Activated CD4-positive, alpha-beta T cell treated with anti-CD3 and anti-CD28 coated beads for 1 hour (primary cell): ENCODE measurements around the gene ALDH8A1.
"Not testable (repeated sequence)": the region's sequence is repeated elsewhere in the genome, so short reads cannot be mapped to it uniquely, and the experiment has no call there.

Experiments
- DNase-seq: peaks from one replicate; pipeline ENCODE4 v3.0.0-alpha.2; 2020

Gene ALDH8A1

DNA sequence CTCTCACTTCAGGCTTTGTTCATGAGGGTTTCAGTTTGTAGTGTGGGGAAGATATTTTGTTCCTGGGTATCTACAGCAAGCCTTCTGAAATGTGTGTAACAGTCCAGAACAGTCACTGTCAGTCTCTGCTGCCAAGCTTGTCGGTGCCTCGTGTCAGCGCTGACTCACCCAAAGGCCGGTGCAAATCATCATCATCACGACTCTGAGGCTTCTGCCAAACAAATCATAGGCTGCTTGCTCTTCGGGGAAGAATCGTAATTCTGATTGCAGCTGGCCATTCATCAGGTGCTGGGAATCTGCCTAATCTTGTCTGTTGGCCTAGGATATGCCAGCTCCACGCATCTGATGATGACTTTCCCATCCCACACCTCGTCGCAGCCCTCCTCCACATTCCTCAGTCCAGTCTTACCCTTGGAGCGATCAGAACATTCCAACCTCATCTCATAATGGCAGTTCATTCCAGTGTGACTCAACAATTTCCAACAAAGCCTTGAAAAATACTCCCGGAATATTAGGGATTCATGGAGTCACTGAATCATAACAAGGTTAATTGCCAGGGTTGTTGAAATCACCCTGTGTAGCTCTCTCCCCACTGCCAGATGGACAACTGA, 40.9 kb downstream of the ALDH8A1 start:
- DNase-seq = no peak

DNA sequence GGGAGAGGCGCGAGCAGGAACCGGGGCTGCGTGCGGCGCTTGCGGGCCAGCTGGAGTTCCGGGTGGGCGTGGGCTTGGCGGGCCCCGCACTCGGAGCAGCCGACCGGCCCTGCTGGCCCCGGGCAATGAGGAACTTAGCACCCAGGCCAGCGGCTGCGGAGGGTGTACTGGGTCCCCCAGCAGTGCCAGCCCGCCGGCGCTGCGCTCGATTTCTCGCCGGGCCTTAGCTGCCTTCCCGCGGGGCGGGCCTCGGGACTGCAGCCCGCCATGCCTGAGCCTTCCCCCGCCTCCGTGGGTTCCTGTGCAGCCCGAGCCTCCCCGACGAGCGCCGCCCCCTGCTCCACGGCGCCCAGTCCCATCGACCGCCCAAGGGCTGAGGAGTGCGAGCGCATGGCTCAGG, 45.2 kb downstream of the ALDH8A1 start:
- not testable (repeated sequence) for DNase-seq

DNA sequence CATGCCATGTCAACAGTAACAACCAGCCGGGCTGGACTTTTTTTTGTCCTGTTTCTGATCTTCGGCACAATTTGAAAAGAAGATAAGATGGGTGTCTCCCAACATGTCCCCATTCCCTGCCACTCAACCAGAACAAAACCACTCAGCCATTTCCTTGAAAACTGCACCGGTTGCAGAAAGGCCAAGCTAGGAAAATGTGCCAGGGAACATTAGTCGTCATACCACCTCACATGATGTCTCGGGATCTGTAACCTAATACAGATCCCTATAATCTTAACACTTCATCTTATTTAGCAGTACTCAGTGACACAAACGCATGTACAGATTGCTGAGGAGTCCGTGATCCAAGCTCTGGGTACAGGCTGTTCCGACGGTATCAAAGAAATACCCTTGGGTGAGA, 46.5 kb downstream of the ALDH8A1 start:
- no peak for DNase-seq

DNA sequence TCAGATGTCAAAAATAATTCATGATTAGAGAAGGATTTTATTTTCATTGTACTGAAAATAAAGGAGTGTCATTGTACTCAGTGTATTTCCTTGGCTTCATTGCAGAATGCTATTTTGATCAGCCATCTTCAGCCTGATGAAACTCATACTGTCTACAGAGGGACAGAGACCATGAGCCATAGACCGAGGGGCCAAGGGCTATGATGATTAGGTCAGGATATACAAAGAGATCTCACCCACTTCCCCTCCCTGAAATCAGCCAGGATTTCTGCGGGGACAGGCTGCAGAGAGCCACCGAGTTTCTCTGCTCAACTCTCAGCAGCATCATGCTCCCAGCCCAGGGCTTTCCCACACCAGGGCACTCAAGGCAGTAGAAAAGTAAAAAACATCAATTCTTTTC, 47.0 kb downstream of the ALDH8A1 start:
- no peak for DNase-seq

DNA sequence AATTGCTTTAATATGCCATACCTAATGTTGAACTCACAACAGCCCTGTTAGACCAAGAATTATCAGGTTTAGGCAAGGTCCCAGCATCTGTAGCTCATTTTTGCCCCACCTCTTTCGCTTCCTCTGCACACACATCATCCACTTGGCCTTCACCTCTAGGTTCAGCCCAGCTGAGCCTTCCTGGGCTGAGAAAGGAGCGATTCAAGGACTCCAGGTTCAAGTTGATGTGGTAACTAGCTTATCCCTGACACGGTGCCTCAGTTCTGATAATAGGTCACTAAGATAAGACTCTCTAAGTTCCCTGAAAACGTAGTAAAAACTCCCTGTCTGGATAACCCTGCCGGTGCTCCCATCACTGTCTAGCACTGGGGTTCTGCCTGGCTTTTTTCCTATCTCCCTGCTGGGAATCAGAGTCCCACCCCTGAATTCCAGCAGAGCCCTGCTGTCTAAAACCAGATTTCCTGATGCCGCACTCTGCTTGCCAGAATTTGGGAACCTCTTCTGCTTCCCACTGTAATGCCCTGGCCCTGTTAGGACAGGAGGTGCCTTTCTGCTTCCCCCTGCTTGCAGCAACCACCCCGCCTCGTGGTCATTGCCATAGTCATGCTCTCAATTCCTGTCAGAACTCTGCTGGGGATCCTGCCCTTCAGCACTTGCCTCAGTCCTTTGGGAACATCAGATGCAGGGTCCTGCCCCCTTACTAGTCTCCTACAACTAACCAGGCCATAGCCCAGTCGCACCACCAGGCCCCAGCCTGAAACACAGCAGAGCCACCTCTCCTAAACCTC, 47.6 kb downstream of the ALDH8A1 start:
- DNase-seq = no peak

DNA sequence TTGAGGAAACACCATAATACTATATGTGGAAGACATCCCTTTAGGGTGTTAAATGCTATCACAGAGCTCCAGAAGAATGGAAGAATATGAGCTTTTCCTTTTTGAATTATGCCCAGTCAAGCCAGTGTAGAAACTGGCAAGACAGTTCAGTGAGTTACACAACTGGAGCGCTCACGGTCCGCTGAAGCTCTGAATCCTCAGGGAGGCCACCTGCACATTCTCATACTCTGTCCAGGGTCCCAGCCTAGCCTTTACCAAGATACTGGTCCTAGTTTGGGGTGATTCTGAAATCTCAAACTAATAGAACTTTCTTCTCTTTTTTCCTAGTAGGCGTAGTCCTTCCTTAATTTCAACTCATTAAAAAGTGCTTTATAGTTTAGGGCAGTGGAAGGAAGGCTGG, 51.3 kb downstream of the ALDH8A1 start:
- no peak for DNase-seq

DNA sequence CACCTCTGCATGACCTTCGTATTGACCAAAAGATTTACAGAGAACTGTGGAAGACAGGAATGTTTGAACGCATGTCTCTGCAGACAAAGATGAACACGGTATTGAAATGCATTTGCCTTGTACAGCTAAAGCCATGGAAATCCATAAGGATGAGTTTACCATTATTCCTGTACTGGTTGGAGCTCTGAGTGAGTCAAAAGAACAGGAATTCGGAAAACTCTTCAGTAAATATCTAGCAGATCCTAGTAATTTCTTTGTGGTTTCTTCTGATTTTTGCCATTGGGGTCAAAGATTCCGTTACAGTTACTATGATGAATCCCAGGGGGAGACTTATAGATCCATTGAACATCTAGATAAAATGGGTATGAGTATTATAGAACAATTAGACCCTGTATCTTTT, 51.7 kb downstream of the ALDH8A1 start:
- not testable (repeated sequence) for DNase-seq

DNA sequence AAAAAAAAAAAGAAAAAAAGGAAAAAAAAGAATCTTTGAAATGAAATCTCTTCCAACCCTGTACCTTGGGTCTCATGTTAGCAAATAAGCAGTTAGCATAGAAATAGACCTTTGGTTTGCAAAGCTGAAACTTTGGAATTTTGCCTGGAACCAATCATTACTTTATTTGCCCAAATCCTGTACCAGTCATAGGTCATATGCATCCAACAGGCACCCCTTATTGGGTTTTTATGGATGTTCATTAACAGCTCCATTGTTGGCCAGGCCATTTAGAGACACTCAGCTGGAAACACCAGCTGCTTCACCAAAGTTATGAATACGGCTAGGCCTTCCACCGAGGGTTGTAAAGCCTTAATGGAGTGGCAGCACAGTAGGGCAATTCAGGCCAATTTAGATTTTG, 53.0 kb downstream of the ALDH8A1 start:
- no peak for DNase-seq

DNA sequence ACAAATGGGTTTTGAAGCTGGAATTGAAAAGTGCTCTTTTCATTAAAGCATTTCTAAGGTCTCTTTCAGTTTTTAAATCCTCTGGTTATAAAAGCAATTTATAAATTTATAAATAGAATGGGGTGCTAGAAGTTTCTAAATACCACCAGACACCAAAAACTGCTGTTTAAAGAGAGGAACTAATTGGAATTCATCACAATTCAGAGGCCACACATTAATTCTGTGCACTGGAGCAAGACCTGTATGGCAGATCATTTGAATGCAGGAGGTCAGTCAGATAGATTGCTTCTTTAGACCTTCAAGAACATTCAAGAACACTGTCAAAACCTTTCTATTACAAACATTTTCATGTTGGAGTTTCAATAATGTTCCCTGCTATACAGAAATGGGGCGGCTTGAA, 55.1 kb downstream of the ALDH8A1 start:
- no peak for DNase-seq

DNA sequence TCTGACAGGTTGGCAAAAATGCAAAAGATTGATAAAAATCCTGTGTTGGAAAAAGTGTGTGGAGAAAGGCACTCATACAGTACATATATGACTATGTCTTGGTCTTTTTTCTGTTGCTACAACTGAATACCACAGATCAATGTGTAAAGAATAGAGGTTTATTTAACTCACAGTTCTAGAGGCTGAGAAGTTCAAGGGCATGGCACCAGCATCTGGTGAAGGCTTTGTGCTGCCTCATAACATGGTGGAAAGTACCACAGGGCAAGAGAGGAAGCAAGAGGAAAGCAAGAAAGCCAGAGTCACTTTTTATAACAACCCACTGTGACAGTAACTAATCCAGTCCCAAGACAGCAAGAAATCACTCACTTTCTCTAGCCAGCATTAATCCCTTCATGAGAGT, 57.5 kb downstream of the ALDH8A1 start:
- DNase-seq = no peak

DNA sequence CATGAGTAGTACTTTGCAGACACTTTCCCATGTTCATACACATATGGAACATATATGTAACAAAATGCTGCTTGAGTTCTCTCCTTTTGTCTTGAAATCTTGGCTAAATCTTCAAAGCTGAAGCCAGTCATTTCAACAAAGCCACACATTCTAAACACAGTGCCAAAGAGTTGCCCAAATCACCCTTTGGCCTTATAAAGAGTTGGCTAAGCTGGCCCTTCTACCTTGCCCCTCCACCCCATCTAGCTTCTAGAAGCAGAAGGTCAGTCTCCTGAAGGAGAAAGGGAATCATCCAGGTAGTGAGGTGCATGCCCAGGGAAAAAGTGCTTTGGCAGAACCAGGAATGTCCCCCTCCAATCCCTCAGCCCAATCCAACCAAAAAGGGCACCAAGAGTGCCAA, 58.3 kb downstream of the ALDH8A1 start:
- no peak for DNase-seq

DNA sequence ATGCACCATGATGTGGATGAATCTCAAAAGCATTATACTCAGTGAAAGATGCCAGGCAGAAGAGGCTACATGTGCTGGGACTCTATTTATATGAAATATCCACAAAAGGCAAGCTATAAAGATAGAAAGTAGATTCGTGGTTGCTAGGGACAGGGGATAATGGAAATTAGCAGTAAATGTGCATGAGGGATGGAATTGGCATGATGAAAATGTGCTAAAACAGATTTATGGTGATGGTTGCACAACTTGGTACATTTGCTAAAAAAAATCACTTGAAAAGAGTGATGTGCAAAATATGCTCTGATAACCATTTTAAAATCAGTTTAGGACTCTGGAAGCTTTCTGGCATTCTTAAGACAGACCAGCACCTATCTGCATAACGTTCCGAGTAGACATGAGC, 61.6 kb downstream of the ALDH8A1 start:
- no peak for DNase-seq

DNA sequence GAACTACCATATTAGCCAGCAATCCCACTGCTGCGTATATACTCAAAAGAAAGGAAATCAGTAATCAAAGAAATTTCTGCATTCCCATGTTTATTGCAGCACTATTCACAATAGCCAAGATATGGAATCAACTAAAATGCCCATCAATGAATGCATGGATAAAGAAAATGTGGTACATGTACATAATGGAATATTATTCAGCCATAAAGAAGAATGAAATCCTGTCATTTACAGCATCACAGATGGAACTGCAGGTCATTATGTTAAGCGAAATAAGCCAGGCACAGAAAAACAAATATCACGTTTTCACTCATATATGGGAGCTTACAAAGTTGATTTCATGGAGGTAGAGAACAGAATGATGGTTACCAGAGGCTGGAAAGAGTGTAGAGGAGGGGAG, 65.1 kb downstream of the ALDH8A1 start:
- DNase-seq = no peak

DNA sequence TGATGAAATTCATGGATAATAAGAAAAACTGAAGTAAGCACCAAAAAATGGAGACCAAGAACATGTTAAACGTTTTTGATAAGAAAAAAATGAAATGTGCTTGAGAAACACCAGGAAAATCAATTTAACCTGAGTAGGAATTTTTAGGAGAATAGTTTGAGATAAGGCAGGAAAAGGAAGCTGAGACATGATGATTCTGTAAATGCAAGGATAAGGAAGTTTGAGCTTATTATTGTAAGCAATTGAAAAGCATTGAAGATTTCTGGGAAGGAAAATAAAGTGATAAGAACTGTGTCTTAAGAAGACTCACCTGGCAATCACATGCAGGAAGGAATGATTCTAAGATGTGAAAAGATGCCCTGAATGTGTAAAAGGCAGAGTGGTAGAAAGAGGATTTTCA, 66.6 kb downstream of the ALDH8A1 start:
- DNase-seq = no peak

DNA sequence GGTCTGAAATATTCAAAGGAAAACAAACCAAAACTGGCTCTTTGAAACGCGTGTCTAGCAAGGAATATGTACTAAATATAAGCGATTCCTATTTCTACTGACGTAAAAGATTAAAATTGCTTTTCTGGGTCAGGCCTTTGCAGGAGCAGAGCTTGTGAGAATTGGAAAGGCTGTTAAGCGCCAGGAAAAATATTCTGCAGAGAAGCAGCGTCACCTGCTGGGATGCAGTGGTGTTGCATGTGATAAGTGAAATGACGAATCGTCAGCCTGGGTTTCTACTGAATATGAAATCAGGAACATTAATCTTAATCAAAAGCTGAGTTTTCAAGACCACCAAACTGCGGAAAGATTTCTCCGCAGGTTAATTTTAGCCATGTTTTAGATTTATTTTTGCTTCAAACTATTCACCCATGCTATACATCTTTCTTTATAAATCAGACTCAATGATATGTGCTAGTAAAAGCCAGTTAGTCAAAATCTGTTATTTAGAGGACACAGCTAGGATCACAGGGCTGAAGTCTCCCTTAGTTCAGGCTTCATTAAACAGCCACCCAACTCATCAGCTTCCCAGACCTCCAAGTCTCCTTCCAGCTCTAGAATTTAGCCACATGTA, 67.4 kb downstream of the ALDH8A1 start:
- no peak for DNase-seq

DNA sequence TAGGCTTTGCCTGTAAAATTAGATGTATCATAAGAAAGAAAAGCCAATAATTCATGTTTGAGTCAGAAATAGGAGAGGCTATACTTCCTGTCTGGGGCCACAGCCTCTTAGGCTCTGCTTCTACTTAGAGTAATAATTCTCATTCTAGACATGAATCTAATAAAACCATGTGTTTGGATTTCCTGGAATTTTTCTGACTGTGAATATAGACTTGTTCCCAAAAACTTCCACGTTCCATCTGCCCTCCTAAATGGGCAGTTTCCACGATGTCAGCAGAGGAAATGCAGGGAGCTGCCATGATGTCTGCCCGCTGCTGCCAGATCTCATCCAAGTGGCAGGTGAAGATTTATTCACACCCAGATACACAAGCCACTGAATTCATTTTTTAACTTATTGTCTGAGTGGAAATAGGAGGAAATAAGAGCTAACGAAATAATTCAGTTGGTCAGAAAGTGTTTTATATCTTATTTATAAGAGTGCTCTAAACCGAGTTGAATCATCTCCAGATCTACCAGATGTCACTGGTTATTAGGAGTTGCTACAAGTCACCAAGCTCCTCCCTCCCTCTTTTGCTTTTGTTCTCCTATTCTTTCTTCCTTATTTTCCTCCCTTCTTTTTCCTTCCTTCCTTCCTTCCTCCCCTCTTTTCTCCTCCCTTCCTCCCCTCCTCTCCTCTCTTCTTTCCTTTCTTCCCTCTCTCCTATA, 69.3 kb downstream of the ALDH8A1 start:
- DNase-seq = no peak

DNA sequence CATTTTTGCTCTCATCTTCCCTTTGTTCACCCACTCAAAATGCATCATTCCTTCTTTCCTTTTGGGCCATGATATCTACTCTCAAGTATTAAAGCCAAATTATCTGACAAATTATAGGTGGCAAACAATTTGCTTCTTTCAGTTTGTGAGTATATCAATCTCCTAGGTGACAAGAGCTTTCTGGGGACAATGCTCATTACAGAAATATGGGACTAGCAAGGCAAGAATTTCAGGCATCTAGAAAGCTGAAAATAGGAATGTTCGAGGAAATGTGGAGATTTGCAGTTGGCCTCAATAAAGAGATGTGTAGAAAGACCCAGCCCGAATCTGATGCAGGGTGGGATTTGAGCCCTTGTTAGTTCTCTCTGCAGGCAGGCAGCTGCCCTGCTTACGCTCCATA, 71.8 kb downstream of the ALDH8A1 start:
- no peak for DNase-seq

DNA sequence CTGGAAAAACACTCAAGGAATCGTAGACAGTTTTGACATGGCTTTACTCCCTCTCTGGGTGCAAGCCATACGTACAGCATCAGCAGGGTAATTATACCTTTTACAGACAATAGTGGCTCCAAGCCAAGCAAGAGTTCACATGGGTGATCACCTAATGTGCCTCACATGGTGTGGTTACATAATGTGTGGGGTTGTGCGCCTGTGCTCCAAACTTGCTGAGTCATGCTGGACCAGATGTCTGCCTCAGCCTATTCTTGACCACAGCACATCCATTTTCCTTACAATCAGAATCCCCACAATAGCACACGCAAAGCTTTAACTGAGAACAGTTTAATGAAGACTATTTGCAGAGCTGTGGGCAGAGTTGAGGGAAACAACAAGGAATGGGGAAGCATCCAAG, 74.5 kb downstream of the ALDH8A1 start:
- DNase-seq = no peak

DNA sequence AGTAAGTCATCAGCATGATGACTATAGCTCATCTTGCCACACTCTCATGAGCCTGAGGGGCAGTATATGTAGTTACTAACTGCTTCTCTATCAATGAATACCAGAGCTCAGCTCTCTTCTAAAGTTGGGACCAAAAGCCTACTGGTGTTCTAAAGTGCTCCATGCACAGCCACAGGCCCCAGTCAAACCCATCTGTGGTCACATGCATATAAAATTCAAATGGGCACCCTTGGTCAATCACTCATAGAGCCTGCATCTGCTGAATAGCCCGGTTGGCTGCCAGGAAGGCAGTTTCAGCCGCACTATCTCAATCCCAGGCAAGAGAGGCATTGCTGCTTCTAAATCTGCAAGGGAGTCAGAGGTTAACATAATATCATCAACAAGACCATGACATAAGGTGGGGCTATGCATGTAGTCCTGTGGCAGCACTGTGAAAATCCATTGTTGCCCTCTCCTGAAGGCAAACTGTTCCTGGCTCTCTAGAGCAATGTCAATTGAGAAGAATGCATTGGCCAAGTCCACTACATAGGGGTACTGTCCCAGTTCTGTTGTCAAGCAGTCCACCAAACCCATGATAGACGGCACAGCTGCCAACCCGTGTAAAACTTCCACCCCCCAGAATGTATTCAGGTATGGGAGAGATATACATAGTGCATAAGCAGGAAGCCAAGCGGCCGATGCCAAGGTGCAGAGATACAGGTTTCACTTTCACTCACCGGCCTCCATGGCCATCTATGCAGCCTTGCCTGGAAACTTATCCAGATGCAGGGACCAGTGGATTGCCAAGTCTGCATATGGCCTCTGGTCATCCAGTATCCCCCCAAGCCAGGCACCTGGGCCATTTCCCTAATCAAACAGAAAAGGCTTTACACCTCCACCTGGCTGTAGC, 76.2 kb downstream of the ALDH8A1 start:
- no peak for DNase-seq

DNA sequence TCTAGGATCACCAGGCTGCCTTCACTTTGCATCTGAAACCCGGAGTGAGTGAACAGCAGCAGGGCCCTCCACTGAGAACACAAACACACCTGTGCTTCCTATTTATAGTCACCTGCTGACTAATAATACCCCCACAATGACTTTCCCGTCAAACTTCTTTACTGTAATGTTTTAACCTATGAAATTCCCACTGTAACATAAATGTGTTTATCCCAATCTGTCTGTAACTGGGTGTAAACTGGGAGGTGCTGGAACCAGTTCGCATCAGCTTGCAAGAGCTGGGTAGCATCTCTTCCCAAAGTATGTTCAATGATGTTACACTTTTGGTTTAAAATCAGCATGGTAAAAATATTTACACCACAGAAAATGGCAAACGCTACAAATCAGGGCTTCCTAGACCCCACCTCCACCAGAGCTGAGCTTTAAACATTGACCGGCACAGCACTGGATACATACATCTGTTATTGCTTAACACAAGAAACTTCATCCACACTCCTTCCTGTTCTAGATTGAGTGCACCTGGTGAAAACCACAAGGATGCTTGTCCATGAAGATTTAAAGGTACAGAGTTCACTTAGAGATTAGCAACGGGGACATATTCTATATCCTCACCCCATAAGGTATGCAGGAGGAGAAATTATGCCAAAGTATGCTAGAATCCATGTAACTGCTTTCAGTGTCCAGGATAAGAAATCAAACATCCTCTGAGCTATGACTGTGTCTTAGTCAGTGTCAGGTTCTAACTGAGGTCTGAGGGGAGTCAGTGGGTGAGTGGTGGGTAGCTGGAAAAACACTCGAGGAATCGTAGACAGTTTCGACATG, 79.0 kb downstream of the ALDH8A1 start:
- no peak for DNase-seq

DNA sequence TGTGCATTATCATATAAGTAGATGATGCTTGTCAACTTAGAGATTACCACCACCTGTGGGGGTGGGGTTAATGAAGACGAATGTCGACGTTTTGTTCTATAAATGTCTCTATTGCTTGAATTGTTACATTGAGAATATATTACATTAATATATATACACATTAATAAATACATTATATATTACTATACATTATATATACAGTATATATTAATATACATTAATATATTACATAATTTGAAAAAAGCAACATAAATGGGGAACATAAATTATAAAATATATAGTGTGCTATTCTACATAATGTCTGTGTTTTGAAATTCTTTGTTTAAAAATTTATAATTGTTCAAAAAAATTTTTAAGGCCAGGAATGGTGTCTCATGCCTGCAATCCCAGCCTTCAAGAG, 81.1 kb downstream of the ALDH8A1 start:
- DNase-seq = no peak
